HG03066 (cell line): ENCODE data around the gene ZNF800.
"Not testable (repeated sequence)": the region's sequence is repeated elsewhere in the genome, so short reads cannot be mapped to it uniquely, and the experiment has no call there.

Experiments used
- ATAC-seq: cut with Tn5 transposase; IDR thresholded peaks from one replicate; pipeline ENCODE4 v1.9.1; 2021; ENCODE audit warnings: low read depth; ENCODE audit not compliant: unreplicated experiment

The ZNF800 gene, protein sequence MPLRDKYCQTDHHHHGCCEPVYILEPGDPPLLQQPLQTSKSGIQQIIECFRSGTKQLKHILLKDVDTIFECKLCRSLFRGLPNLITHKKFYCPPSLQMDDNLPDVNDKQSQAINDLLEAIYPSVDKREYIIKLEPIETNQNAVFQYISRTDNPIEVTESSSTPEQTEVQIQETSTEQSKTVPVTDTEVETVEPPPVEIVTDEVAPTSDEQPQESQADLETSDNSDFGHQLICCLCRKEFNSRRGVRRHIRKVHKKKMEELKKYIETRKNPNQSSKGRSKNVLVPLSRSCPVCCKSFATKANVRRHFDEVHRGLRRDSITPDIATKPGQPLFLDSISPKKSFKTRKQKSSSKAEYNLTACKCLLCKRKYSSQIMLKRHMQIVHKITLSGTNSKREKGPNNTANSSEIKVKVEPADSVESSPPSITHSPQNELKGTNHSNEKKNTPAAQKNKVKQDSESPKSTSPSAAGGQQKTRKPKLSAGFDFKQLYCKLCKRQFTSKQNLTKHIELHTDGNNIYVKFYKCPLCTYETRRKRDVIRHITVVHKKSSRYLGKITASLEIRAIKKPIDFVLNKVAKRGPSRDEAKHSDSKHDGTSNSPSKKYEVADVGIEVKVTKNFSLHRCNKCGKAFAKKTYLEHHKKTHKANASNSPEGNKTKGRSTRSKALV

DNA sequence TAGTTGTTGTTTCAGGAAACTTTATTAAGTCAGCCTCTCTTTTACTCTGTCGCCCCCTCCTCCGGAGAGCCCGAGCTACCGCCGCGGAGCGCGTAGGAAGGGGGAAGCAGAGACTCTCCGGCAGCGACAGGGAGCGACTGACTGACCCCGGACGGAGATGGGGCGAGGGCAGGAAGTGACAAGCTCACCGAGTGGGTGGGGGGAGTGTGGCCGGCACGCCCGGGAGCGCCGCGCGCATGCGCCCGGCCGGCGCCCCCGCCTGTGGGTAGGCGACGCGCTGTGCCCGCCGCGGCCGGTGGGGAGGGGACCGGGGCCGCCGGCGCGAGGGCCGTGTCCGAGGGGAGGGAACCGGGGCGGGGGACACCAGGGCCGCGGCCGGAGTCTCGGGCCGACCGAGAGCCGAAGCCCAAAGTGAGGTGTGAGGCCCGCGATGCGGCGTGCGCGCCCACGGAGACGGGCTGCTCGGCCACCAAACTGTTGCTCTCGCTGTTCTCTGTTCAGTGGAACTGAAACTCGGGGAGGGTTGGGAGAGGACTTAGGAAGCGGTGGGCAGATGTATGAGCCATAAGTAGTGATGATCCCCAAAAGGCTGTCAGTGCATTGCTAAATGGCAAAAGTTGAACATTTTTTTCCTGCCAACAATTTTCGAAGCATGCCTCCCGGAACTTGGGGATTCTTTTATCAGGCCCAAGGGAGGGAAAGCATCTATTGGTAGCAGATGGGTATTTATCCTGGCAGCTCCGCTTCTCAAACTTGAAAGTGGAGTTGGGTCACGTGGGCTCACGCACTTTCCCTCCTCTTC is at the start of gene ZNF800:
Gene ZNF800 (minus strand): TSS at position 143 of the 802 bp plus-strand sequence. CDS start 1,151 bp downstream, outside the sequence.
- peak; percentile 76 for ATAC-seq

GRCh38 chr7:127440206-127440605 is 47.7 kb upstream of the ZNF800 start:
- ATAC-seq = no peak

GRCh38 chr7:127438836-127439235 is 46.3 kb upstream of the ZNF800 start:
- ATAC-seq = no peak

DNA sequence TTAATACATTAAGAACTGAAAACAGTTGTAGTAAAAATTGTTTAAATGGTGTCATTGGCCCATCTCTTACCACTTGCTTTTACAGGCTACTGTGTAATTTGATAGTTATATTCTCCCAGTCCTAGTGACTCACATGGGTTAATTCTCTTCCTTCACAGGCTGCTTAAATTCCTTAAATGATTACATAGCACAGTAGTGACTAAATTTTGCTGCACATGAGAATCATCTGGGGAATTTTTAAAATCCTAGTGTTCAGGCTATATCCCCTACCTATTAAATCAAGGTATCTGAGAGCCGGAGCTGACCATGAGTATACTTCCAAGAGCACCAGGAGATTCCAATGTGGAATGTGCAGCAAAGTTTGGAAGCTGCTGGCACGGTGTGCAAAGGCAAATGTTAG is 45.3 kb upstream of the ZNF800 start:
- no peak for ATAC-seq

DNA sequence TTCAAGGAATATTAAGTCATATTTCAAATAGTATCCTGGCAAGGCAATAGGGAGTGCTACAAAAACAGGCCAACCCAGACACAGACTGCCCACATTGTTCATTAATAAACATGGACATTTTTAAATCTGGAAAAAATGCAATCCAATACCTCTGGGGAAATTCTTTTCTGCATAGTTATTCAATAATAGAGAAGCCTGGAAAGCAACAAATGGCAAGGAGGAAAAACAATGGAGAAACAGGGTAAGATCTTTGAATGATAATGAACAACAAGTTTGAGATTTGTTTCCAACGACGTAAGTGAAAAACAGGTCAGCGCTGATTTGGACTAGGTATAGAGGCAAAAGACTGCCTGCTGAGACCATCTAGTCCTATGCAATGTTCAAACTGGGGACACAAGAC is 44.7 kb upstream of the ZNF800 start:
- ATAC-seq = no peak

DNA sequence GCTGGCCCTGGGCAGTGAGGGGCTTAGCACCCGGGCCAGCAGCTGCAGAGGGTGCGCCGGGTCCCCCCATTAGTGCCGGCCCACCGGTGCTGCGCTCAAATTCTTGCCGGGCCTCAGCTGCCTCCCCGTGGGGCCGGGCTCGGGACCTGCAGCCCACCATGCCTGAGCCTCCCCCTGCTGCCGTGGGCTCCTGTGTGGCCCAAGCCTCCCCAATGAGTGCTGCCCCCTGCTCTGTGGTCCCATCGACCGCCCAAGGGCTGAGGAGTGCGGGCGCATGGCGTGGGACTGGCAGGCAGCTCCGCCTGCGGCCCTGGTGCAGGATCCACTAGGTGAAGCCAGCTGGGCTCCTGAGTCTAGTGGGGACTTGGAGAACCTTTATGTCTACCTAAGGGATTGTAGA is 36.8 kb upstream of the ZNF800 start:
- not testable (repeated sequence) for ATAC-seq

DNA sequence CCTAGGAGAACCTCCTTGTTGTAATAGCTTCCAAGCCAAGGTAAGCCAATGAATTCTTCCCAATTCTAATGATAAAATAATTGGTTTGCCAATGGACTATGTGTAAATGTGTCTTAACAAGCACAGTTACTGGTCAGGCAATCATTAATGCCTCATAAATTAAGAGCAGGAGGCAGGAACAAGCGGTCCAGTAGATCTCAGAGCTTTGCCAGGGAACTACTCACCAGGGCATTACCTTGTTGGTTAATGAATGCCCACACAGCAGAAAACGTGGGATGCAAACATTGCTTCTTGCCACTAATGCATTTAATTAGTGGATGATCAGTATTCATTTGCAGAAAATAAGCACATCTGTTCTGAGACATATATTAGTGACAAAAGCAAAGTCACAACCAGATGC is 26.7 kb upstream of the ZNF800 start:
- no peak for ATAC-seq

GRCh38 chr7:127418459-127418858 is 26.0 kb upstream of the ZNF800 start:
- ATAC-seq = no peak

- ATAC-seq = peak; percentile 88
These were observed 24.8 kb upstream of the ZNF800 start for GRCh38 chr7:127417346-127417745.

DNA sequence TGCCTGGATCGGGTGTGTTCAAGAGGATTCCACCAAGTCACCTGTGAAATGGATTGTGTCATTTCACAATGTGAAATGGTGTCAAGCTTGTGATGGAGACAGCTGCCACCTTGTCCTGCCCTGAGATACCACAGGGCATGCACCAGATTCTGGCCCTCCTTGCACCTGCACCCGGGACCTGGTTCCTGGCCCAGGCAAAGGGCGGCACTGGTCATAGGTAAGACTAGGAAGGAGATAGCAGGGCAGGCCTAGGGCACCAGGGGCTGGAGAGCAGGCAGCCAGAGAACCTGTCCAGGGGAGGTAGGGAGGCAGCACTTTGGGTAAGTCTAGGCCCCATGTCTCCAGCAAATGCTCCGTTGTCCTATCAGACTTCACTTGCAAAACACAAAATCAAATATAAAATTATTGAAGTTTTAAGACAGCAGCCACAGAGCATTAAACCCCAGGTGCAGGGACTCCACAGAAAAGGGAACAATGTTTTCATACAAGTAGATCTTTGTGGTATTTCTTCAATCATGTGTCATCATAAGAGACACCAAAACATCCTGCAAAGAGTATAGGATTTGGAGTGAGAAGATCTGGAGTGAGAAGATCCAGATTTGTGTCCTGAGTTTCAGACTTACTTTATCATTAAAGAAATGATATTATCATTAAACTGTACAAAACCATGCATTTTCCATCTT is 22.7 kb upstream of the ZNF800 start:
- ATAC-seq = no peak

- peak; percentile 57 for ATAC-seq
These were observed 21.5 kb upstream of the ZNF800 start for GRCh38 chr7:127413962-127414361.

DNA sequence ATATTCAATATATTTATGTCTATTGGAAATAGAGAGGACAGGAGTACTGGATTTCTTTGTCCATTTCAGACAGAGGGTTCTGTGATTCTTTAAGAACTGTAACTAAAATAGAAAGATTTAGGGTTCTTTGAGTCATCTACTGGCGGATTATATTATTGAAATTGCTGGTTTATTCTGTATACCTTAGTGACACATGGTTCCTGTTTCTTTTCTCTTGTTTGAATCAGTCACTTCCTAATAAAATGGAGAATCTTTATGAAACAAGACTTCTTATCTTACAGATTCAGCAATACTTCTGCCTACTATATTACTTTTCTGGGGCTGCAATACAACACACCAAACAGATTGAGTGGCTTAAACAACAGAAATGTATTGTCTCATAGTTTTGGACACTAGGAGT is 20.8 kb upstream of the ZNF800 start:
- ATAC-seq = no peak

GRCh38 chr7:127411176-127411575 is 18.7 kb upstream of the ZNF800 start:
- ATAC-seq = no peak

DNA sequence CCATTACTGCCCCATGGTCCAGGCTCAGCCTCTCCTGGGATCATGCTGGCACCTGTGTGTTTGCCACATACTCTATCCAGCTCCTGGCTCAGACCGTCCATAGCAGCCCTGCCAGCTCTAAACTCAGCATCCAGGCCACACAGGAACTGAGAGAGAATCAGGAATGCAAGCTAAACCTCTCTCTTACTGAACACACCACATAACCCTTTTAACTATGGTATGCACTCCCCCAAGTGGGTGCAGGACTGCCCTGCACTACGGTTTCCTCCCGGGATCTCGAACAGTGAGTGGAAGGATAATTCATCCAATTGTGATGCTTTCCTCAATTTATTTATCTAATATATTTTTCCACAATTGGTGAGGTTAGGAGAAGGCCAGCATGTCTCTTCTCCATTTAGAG is 17.1 kb upstream of the ZNF800 start:
- ATAC-seq = no peak

GRCh38 chr7:127404286-127405072 is 12.0 kb upstream of the ZNF800 start:
- peak; percentile 71 for ATAC-seq

GRCh38 chr7:127396184-127396583 is 3.7 kb upstream of the ZNF800 start:
- ATAC-seq = peak; percentile 30

DNA sequence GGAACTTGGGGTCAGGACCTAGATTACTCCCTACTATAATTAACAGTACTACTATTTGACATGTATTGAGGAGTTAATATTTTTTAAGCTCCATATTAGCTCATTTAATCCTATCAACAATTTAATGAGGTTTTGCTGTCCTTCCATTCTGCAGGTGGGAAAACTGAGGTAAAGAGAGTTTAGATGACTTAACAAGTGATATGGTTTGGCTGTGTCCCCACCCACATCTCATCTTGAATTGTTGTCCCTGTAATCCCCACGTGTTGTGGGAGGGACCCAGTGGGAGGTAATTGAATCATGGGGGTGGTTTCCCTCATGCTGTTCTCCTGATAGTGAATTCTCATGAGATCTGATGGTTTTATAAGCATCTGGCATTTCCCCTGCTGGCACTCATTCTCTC is 2.6 kb upstream of the ZNF800 start:
- ATAC-seq = not testable (repeated sequence)

DNA sequence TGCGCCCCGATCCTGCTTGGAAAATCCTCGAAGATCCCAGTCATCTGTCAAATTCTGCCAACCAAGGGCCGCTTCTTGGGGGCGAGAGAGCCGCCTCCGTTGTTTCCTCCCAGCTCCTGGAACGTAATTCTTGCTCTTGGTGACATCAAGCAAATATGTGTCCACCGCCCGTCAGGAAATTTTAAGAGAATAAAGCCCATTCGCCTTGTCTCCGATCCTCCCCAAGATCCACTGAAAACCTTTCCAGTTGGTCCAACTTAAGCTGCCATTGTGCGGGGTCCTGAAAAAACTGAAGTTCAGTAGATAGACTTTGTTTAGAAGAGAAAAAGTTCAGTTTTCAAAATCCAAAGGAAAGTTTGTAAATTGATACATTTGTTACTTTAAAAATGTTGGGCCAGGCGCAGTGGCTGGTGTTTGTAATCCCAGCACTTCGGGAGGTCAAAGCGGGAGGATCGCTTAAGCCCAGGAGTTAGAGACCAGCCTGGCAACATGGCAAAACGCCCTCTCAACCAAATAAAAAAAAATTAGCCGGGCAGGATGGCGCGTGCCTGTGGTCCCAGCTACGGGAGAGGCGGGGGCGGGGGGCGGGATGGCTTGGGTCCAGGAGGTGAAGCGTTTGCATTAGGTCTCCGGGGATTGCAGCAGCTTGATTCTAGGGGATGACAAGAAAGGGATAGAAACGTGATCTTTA is 1.0 kb upstream of the ZNF800 start:
- no peak for ATAC-seq

GRCh38 chr7:127392182-127392565 is 334 bp downstream of the ZNF800 start:
- ATAC-seq = peak; percentile 33
